Small intestine (tissue), 7 donors: ENCODE results near the gene CCDC106. TPM values are rescaled to one million over a fixed set of nuclear protein-coding genes. Genes with fewer than 3 reads are reported as not detected.

Experiments
- DNase-seq, 2 donors: peaks; one replicate each; pipeline versions ENCODE4 v3.0.0 to v3.0.0-alpha.2; 2013
- FAIRE-seq: peaks from 2 replicates; lab custom pipeline; 2012; peaks lifted over from hg19 to GRCh38; lab: Jason Lieb, UNC
- H3K27ac ChIP-seq, 3 donors: one replicate each; pipeline ENCODE4 v1.5.1; 2013; ENCODE audit warnings: low read length in 2 of 3, mild to moderate bottlenecking in 2 of 3, control low read depth in 1 of 3, inconsistent platforms in 1 of 3, low read depth in 1 of 3, moderate library complexity in 1 of 3
- H3K27me3 ChIP-seq, 3 donors: one replicate each; pipeline ENCODE4 v1.6.1; 2013; ENCODE audit warnings: low read length in 3 of 3, inconsistent platforms in 1 of 3; ENCODE audit not compliant: control insufficient read depth in 3 of 3, insufficient read depth in 3 of 3
- H3K36me3 ChIP-seq, 3 donors: one replicate each; pipeline ENCODE4 v1.6.1; 2013; ENCODE audit warnings: low read length in 3 of 3, inconsistent platforms in 1 of 3, low read depth in 1 of 3, mild to moderate bottlenecking in 1 of 3, moderate library complexity in 1 of 3; ENCODE audit not compliant: control insufficient read depth in 3 of 3, insufficient read depth in 2 of 3
- H3K4me1 ChIP-seq, 3 donors: one replicate each; pipeline ENCODE4 v1.6.1; 2013; ENCODE audit warnings: low read length in 2 of 3, inconsistent platforms in 1 of 3, low read depth in 1 of 3, mild to moderate bottlenecking in 1 of 3, moderate library complexity in 1 of 3; ENCODE audit not compliant: control insufficient read depth in 3 of 3, insufficient read depth in 2 of 3
- H3K4me3 ChIP-seq, 3 donors: one replicate each; pipeline ENCODE4 v1.5.1; 2013; ENCODE audit warnings: low read length in 3 of 3, control low read depth in 1 of 3, inconsistent platforms in 1 of 3, low read depth in 1 of 3, mild to moderate bottlenecking in 1 of 3, moderate library complexity in 1 of 3
- H3K9me3 ChIP-seq, 2 donors: one replicate each; pipeline ENCODE4 v1.6.1; 2013; ENCODE audit warnings: low read depth in 1 of 2, low read length in 1 of 2; ENCODE audit not compliant: control insufficient read depth in 2 of 2, insufficient read depth in 1 of 2
- WGBS, 3 donors: extraction: QIAGEN DNeasy Blood & Tissue Kit; methylation state at CpG; one replicate each; pipeline ENCODE4 v1.1.7; 2013; 5-methylcytosine and 5-hydroxymethylcytosine counted together
- polyA plus RNA-seq, 4 donors: library from polyadenylated mRNA; stranded (reverse) in 3 of 4; unstranded in 1 of 4; fragments of 200-250 nt in 3 of 4; fragments of 120-200 nt in 1 of 4; gene quantifications; one replicate each; pipeline versions ENCODE4 v1.2.1 to v1.2.3, GENCODE V29; 2013
- donor health status: healthy with polysubstance abuse.
- donor health status: control.
- donor health status: control.
- donor health status: Bipolar disorder and iron deficiency.
- donor health status: healthy.

Gene CCDC106
- polyA plus RNA-seq, 4 donors = 2.5 to 12.1 (median 5.6) TPM

GRCh38 chr19:55642153-55643002 is 5.6 kb upstream of the CCDC106 start:
- Histone ChIP-seq H3K36me3 (peaks cover 0 to 33% (median 2%) of the 10 kb centered on the region in 3 donors), H3K9me3 (no peaks in the 10 kb centered on the region), H3K4me3 (peak overlapping the region; percentile 76 to 98 (median 89)), H3K4me1 (peaks cover 2 to 29% (median 12%) of the 10 kb centered on the region in 3 donors), H3K27me3 (no peaks in the 10 kb centered on the region), H3K27ac (peak overlapping the region; percentile 45 to 89 (median 71))
- WGBS, 3 donors = 0 to 2% (median 1%) methylated on average over 48 to 65 of the region's 65 CpGs
- FAIRE-seq (no peak), DNase-seq (peak in 1 of 2 donors; percentile 62)

GRCh38 chr19:55643003-55643886 is 4.8 kb upstream of the CCDC106 start, which contains the start of gene ZNF581:
TSS of gene ZNF581 (plus strand) at chr19:55643649. CDS start at chr19:55644572, 923 bp downstream.
- FAIRE-seq = no peak
- 1 to 2% (median 1%) methylated on average over 42 to 56 of the region's 56 CpGs for WGBS, 3 donors
- H3K4me1 ChIP-seq = peaks cover 2 to 32% (median 12%) of the 10 kb centered on the region in 3 donors
- peaks cover 0 to 27% (median 2%) of the 10 kb centered on the region in 3 donors for H3K36me3 ChIP-seq
- DNase-seq = peak; percentile 77 to 84
- H3K27ac ChIP-seq = peak within 1 kb of the TSS; percentile 65 to 71 (median 70)
- no peaks in the 10 kb centered on the region for H3K9me3 ChIP-seq
- H3K4me3 ChIP-seq = peak within 1 kb of the TSS; percentile 89 to 98 (median 95)
- no peaks in the 10 kb centered on the region for H3K27me3 ChIP-seq

- WGBS, 3 donors = 0 to 1% (median 0%) methylated on average over 12 to 15 of the region's 15 CpGs
- Histone ChIP-seq H3K27ac (peak overlapping the region in 2 of 3 donors; percentile 42 to 66), H3K4me3 (peak overlapping the region; percentile 89 to 98 (median 95)), H3K36me3 (peaks cover 0 to 23% (median 2%) of the 10 kb centered on the region in 3 donors), H3K27me3 (no peaks in the 10 kb centered on the region), H3K9me3 (no peaks in the 10 kb centered on the region), H3K4me1 (peaks cover 2 to 36% (median 12%) of the 10 kb centered on the region in 3 donors)
- FAIRE-seq (no peak), DNase-seq (peak in 1 of 2 donors; percentile 44)
Observed at GRCh38 chr19:55643887-55644176, 4.2 kb upstream of the CCDC106 start.

- DNase-seq (no peak), FAIRE-seq (no peak)
- Histone ChIP-seq H3K27me3 (no peaks in the 10 kb centered on the region), H3K4me3 (peak overlapping the region; percentile 89 to 98 (median 95)), H3K4me1 (peaks cover 2 to 41% (median 12%) of the 10 kb centered on the region in 3 donors), H3K27ac (peak overlapping the region in 1 of 3 donors; percentile 66), H3K36me3 (peaks cover 0 to 20% (median 2%) of the 10 kb centered on the region in 3 donors), H3K9me3 (no peaks in the 10 kb centered on the region)
- 44 to 50% (median 47%) methylated on average over 12 of the region's 12 CpGs for WGBS, 3 donors
Observed at GRCh38 chr19:55644191-55644833, 3.7 kb upstream of the CCDC106 start.

- WGBS, 3 donors = 83 to 90% (median 86%) methylated on average over 27 to 28 of the region's 28 CpGs
- no peaks in the 10 kb centered on the region for H3K9me3 ChIP-seq
- peak overlapping the region in 1 of 3 donors; percentile 89 for H3K4me3 ChIP-seq
- no peak overlapping the region for H3K27ac ChIP-seq
- H3K36me3 ChIP-seq = peaks cover 0 to 26% (median 2%) of the 10 kb centered on the region in 3 donors
- FAIRE-seq (no peak), DNase-seq (no peak)
- no peaks in the 10 kb centered on the region for H3K27me3 ChIP-seq
- peaks cover 0 to 39% (median 12%) of the 10 kb centered on the region in 3 donors for H3K4me1 ChIP-seq
Observed at GRCh38 chr19:55644842-55645511, 3.0 kb upstream of the CCDC106 start.

- H3K27ac ChIP-seq = no peak overlapping the region
- peaks cover 0 to 31% (median 2%) of the 10 kb centered on the region in 3 donors for H3K36me3 ChIP-seq
- H3K9me3 ChIP-seq = no peaks in the 10 kb centered on the region
- H3K4me1 ChIP-seq = peaks cover 0 to 34% (median 11%) of the 10 kb centered on the region in 3 donors
- no peaks in the 10 kb centered on the region for H3K27me3 ChIP-seq
- DNase-seq (no peak), FAIRE-seq (no peak)
- 62 to 71% (median 66%) methylated on average over 5 of the region's 5 CpGs for WGBS, 3 donors
- H3K4me3 ChIP-seq = no peak overlapping the region
Observed at GRCh38 chr19:55645512-55645881, 2.5 kb upstream of the CCDC106 start.

- no peak for FAIRE-seq
- no peaks in the 10 kb centered on the region for H3K9me3 ChIP-seq
Observed at GRCh38 chr19:55646889-55647731, 902 bp upstream of the CCDC106 start.

More at GRCh38 chr19:55646889-55647731, 902 bp upstream of the CCDC106 start:
- Histone ChIP-seq H3K4me1 (peaks cover 0 to 31% (median 7%) of the 10 kb centered on the region in 3 donors), H3K36me3 (peaks cover 0 to 44% (median 2%) of the 10 kb centered on the region in 3 donors), H3K4me3 (peak overlapping the region; percentile 50 to 78 (median 57)), H3K27me3 (no peaks in the 10 kb centered on the region), H3K27ac (peak overlapping the region in 1 of 3 donors; percentile 4)
- WGBS, 3 donors = 44 to 51% (median 46%) methylated on average over 14 of the region's 14 CpGs
- DNase-seq = no peak
